IPS-18c (cell line): Measurements from ENCODE around the gene CEP131.

Experiments
- H3K4me3 ChIP-seq: 2 replicates; pipeline ENCODE4 v1.7.0; 2013; ENCODE audit warnings: low read depth, mild to moderate bottlenecking, low read length, moderate library complexity; ENCODE audit not compliant: insufficient read depth
- H3K9me3 ChIP-seq: one replicate; pipeline ENCODE4 v1.6.1; 2013; ENCODE audit warnings: mild to moderate bottlenecking, low read length, moderate library complexity; ENCODE audit not compliant: control insufficient read depth, insufficient read depth

The CEP131 gene

DNA sequence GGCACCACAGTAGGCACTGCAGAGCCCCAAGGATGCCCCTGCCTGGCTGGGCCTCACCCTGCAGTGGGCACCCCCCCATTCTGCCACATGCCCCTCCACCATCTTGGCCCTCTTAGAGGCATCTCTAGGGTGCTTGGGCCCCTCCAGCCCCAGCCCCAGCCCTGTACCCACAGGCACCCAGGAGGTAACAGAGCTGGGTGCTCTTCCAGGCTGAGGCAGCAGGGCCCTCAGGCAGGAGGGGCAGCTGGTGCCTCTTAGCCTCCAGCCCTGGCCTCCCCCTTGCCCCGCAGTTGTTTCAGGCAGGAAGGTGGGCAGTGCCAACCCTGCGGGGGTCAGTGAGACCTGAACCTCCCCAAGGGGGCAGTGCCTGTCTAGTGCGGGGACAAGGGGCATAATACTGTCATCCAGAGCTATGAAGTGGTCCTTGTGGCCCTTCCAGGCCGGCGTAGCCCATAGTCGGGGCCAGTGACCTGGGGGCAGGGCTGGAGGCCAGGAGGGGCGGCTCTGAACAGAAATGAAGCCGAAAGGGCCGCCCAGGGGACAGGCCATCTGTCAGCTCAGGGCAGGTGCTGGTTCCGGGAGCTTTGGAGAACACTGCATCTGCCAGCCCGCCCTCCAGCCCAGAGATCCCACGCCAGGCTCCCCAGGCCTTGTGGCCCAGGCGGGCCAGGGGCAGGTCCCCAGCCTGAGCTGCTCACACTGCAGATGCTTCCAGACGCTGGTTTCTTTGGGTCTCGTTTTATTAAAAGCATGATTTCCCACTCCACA lies 51.9 kb downstream of the CEP131 start:
- Histone ChIP-seq H3K4me3 (no peak overlapping the region), H3K9me3 (no peaks in the 10 kb centered on the region)

DNA sequence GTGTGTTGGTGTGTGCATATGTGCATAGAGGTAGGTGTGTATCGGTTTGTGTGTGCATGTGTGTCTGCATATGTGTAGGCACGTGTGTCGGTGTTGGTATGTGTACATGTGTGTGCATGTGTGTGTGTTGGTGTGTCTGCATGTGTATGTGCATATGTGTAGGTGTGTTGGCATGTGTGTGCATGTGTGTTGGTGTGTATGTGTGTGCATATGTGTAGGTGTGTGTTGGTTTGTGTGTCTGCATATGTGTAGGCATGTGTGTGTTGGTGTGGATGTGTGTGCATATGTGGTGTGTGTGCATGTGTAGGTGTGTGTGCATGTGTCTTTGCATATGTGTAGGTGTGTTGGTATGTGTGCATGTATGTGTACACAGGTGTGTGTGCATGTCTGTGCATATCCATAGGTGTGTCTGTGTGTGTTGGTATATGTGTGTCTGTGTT lies 52.9 kb downstream of the CEP131 start:
- no peaks in the 10 kb centered on the region for H3K9me3 ChIP-seq
- no peak overlapping the region for H3K4me3 ChIP-seq

DNA sequence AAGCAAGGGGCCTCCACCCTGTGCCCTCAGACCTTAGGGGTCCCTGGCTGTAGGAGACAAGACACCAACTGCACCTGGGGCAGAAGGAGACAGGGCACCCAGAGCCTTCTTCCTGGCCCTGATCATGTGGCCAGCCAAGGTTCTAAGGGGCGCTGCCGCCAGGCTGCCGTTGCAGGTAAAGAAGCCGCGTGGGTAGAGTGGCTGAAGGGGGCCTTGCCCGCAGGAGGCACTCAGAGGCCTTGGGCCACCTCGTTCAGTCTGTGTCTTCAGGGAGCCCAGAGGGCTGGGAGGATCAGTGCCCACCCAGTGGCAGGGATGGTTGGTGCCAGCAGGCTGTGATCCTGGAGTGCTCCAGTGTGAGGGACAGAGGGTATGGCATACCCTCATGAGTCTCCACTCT lies 55.1 kb downstream of the CEP131 start:
- no peaks in the 10 kb centered on the region for H3K9me3 ChIP-seq
- no peak overlapping the region for H3K4me3 ChIP-seq

DNA sequence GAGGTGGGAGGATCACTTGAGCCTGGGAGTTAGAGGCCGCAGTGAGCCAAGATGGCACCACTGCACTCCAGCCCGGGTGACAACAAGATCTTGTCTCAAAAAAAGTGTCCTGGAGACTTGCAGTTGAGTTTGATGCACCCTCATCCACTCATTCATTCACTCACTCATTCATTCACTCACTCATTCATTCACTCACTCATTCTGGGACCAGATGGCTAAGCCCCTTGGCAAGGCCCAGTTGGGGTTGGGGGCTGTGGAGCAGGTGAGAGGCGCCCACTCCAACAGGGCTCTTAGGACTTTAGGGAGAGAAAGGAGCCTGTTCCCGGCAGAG lies 55.6 kb downstream of the CEP131 start:
- Histone ChIP-seq H3K4me3 (no peak overlapping the region), H3K9me3 (no peaks in the 10 kb centered on the region)

DNA sequence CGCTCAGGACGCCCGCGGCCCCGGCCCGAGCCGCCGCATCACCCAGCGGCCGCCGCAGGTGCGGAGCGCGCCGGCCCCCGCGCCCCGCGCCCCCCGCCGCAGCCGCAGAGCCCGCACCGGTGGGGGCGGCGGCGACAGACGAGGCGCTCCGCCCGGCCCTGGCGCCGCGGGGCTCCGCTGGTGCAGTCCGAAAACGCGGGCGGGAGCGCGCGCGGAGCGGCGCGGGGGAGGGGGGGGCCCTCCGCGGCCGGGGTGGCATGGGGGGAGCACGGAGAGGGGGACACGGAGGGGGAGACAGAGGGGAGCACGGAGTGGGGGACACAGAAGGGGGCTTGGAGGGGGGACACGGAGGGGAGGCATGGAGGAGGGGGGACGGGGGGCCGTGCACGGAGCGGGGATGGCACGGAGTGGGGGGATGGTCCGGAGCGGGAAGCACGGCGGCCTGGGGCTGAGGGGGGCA lies 56.7 kb downstream of the CEP131 start, which contains the start of gene AATK:
TSS of gene AATK (minus strand) at position 189 of the 460 bp plus-strand sequence. CDS start 229 bp downstream, outside the sequence.
- H3K4me3 ChIP-seq, result peak within 1 kb of the TSS; percentile 45; the same call in 1 of the 2 replicates
- no peaks in the 10 kb centered on the region for H3K9me3 ChIP-seq

DNA sequence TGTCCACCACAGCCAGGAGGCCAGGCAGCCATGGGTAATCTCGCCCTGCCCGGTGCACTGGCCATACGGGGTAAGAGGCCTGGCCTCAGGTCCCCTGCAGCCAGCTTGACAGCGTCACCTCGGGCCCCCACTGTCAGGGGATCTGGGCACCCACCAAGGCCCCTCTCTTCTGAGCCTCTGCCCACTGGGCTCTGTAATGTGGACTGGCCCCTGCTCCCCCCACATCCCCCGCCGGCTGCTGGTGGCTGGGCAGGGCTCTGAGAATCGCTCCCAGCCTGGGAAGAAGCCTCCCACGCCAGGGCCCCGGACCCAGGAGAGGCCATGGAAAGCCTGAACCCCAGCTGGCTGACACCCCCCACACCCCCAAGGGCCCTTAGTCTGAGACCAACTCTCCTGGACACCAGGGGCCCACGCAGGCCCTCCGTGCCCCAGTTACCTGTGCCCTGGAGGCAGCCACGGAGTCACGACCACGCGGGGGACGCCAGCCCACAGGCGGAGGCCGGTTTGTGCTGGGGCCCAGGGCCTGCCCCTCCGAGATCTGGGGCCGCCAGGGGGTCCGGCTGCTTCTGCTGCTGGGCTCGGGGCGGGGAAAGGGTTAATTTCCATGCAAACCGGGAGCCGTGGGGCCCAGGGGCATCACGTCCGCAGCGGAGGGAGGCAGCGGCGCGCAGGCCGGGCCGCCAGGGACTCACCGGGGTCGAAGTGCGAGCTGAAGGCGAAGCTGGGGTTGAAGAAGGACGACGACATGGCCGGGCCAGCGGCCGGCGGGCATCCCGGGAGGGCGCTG lies 57.3 kb downstream of the CEP131 start, which contains the start of gene PVALEF:
TSS of gene PVALEF (plus strand) at position 262 of the 787 bp plus-strand sequence. CDS start 15,720 bp downstream, outside the sequence.
- Histone ChIP-seq H3K4me3 (peak within 1 kb of the TSS; percentile 45; the same call in 1 of the 2 replicates), H3K9me3 (no peaks in the 10 kb centered on the region)

DNA sequence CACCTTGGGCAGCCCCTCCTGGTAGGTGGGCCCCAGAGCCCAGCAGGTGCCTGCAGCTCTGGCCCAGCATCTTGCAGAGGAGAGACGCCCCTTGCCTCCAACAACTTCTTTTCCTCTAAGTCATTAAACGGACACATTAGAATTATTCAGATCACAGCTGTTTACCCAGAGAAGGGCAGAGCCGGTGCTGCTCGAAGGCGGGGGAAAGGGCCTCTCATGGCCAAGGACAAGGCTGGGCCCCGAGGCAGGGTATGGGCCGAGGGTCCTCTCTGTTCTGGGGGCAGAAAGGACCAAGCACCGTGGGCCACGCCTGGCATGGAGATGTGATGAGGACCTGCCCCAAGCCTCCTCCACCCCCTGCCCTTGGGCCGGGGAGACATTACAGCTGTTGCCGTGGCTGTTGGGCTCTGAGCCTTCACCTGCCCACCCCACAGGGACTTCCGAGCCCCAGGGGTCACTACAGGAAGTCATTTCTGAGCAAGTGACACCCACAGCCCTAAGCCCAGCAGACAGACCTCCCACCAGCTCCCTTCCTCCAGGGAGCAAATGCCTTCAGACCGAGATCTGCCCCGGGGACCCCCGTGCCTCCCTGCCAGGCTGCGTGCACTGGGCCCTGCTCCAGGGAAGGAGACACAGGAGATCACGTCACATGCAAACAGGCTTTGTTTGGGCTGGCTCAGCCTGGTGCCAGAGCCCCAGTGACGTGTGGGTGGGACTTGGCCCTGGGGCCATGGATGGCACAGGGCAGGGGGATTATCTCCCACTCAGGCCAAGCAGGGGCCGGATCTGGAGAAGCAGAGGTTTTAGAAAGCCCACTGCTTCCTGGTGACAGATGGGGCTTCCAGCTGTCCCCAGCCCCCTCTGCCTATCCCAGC lies 58.2 kb downstream of the CEP131 start:
- Histone ChIP-seq H3K9me3 (no peaks in the 10 kb centered on the region), H3K4me3 (no peak overlapping the region)

DNA sequence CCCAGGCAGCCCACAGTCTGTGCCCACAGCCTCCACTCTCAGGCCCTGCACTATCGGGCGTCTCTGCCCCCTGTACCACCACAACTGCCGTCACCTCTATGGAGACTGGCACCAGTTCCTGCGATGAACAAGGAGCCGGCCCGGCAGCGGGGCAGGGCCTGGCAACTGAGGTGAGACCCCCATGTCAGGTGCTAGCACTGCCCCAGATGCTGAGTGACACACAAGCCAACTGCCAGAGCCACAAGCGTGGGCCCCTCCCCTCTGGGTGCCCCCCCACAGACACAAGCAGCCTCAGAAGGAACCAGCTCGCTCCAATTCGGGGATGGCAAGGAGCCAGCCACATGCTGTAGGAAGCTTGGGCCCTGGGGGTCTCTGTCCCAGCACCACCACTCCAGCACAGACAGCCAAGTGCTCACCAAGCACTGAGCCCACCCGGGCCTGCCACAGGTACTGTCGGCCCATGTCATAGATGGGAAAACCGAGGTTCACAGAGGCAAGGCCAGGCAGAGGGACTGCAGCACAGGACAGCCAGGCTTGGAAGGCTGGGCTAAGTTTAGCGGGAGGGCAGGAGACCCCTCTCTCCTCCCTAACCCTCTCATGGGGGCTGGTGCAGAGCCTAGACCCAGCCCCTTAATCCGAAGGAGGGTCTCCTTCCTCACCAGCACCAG lies 58.9 kb downstream of the CEP131 start:
- Histone ChIP-seq H3K9me3 (no peaks in the 10 kb centered on the region), H3K4me3 (no peak overlapping the region)

DNA sequence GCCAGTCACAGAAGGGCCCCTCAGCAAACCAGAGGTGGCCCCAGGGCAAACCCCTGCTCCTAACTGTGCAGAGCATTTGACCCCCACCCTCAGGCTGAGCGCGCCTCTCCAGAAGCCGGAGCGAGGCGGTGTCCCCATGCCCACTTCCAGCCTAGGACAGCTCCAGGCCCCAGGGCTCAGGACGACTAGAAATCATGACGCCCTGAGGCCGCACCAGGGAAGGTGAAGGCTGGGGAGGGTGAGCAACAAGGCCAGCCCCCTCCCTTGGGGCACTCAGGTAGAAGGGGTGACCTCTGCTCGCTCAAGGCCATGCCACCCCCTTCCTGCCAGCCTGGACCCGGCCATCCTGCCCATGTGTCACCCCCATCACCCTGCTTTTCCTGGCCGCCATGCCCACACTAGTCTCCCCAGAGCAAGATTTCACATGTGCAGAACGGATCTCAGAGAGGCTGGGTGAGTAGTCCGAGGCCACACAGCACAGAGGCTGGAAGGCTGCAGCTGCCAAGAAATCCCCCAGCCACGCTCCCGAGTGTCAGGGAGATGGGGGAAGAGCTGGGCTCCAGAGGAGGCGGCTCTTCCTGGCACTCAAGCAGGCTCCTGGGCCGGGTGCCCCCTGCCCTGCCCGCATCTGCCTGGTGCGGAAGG lies 59.6 kb downstream of the CEP131 start:
- Histone ChIP-seq H3K9me3 (no peaks in the 10 kb centered on the region), H3K4me3 (no peak overlapping the region)

DNA sequence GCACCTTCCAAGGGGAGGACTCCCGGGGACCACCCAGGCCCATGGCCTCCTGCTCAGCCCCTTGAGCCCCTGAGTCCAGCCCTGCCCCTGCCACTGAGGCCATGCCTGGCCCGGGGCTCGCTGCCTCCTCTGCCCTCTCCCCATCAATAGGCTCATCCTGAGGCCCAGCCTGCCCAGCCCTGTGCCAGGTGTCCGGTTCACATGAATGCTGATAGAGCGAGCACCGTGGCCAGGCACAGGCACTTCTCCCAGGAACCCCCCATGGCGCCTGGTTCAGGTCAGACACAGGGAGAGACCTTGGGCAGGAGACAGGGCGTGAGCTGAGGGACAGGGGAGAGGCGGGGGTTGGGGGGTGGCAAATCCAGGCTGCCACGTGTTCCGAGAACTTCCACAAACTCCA lies 60.3 kb downstream of the CEP131 start:
- no peaks in the 10 kb centered on the region for H3K9me3 ChIP-seq
- H3K4me3 ChIP-seq, result no peak overlapping the region

DNA sequence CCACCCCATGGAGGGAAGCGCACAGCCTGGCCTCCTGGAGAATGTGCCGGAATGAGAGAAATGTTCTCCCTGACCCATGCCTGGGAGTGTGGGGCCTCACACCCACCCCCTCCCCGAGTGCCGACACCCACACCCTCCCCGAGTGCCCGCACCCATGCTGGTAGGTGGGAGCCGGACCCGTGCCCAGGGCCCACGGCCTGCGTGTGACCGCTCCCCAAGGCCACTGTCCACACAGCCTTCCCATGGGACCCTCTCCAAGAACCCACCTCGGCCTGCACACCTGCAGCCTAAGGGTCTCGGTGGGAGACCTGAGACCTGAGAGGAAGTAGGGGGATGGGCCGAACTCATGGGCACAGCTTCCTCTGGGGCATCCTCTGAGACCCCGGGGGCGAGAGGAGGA lies 60.8 kb downstream of the CEP131 start:
- Histone ChIP-seq H3K4me3 (no peak overlapping the region), H3K9me3 (no peaks in the 10 kb centered on the region)

DNA sequence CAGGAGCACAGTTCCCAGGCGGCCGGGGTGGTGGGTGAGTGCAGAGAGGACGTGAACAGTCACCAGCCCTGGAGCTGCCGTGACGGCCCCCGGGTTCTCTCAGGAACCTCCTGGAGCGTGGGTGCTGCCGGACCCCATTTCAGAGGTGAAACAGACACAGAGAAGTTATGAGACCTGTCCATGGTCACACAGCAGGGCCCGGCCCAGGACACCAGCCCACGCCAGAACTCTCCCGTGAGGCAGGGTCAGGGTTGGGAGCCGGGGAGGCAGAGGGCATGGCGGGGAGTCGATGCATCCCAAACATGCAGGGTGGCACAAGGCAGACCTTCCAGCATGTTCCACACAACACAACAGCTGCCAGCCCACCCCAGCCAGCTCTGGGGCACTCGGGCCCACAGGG lies 61.2 kb downstream of the CEP131 start:
- H3K4me3 ChIP-seq, result no peak overlapping the region
- H3K9me3 ChIP-seq, result no peaks in the 10 kb centered on the region

DNA sequence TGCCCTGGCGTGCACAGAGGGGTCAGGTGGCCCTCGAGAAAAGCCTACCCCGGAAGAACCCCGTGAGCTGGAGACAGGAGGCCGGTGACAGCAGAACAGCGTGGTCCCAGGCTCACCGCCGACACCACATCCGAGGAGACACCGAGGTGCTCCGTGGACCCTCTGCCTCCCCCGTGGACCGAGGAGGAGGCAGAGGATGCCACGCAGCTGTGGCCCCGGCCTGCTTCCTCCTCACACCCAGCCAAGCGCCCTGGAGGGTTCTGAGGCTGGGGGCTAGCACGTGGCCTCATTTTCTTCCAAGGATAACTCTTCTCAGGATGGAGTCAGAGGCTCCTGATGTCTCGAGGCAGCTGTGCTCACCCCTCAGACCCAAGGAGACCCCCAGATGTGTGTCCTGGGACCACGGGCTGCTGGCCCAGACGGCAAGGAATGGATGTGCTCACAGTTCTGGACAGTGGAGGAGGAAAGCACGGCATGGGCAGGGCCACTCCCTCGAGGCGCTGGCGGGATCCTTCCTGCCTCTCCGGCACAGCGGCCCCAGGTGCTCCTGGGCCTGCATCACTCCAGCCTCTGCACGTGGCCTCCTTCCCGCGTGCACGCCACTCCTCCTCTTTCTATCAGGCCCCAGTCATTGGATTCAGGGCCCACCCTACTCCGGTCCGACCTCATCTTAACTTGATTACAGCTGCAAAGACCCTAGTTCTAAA lies 61.9 kb downstream of the CEP131 start:
- no peak overlapping the region for H3K4me3 ChIP-seq
- no peaks in the 10 kb centered on the region for H3K9me3 ChIP-seq

DNA sequence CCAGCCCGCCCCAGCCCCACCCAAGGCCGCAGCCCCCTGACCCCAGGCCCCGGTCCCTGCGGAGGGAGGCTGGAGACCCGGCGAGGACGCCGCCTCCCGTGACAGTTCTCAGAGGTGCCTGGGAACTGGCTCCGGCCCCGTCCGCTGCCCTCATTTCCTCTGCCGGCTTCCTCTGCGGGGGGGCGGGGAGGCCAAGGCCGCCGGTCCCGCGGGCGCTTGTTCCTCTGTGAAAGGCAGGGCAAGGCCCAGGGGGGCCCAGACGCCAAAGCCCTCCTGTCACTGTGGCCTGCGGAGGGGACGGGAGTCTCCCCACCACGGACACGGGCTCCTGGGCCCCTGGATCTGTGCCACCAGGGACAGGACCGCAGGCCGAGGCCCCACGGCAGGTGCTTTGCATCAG lies 62.5 kb downstream of the CEP131 start:
- Histone ChIP-seq H3K4me3 (no peak overlapping the region), H3K9me3 (no peaks in the 10 kb centered on the region)

DNA sequence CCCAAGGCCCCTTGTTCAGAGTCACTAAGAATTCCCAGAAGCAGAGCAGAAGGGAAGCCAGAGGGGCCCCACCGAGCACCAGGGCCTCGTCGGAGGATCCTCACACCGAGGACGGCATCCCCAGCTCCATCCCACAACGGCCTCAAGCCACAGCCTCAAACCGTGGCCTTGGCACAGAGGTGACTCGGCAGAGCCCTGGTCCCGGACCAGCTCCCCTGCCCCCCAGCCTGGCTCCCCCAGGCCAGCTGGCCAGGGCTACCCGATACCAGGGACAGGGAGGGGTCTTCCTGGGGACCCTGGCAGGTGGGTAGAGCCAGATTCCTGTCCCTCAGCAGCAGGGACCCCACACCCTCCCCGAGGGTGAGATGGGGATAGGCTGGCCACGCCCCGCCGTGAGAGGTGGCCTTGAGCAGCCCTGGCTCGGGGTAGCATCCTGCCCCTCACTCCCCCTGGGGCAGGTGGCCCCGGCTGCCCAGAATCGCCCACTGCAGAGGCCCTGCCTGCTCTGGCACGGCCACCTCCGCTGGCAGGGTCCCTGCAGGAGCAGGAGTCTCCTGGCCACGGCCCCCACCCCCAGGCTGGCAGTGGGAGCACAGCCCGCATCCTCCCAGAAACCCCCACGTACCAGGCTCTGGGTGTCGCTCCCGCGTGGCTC lies 63.0 kb downstream of the CEP131 start:
- Histone ChIP-seq H3K9me3 (no peaks in the 10 kb centered on the region), H3K4me3 (no peak overlapping the region)
